HCT116 (cell line): ENCODE measurements around the gene ITGAL. TPM values are rescaled to one million over a fixed set of nuclear protein-coding genes. Genes with fewer than 3 reads are reported as not detected.
"Not testable (repeated sequence)": the region's sequence is repeated elsewhere in the genome, so short reads cannot be mapped to it uniquely, and the experiment has no call there.

ENCODE experiments used
- ATAC-seq: fragments of 200-7000 bp; cut with Tn5 transposase; 2 replicates; pipeline ENCODE4 v1.9.1; 2020; ENCODE audit warnings: mild to moderate bottlenecking, moderate library complexity
- BruUV-seq: library from RNA; stranded (reverse); fragments of 400-500 nt; replicated peaks from 2 replicates; lab custom pipeline; 2021; lab: Mats Ljungman, UMichigan
- CTCF ChIA-PET: fragments of 300-600 bp; sonication (Branson Sonifier 250); formaldehyde crosslinking; loops from one replicate; lab custom pipeline; 2021; ENCODE audit warnings: antibody characterized with exemption; lab: Charles Lee
- POLR2A ChIA-PET: fragments of 300-600, 350-600 bp; sonication (Branson Sonifier 250); formaldehyde crosslinking; loops from one replicate; lab custom pipeline; 2021; ENCODE audit warnings: antibody characterized with exemption; lab: Charles Lee
- RAD21 ChIA-PET, 2 experiments: fragments of 300-600 bp; sonication (Branson Sonifier 250); formaldehyde crosslinking; loops; one replicate each; lab custom pipeline; 2023; ENCODE audit warnings: low total read pairs in 2 of 2; ENCODE audit not compliant: uncharacterized antibody in 2 of 2, unreplicated experiment in 2 of 2, low non-redundant PET in 1 of 2; lab: Charles Lee
- DNase-seq: peaks from one replicate; pipeline ENCODE4 v3.0.0-alpha.2; 2010; ENCODE audit warnings: low read depth, low spot score
- H2AFZ ChIP-seq: fragments of 200-600 bp; shearing (Covaris generic), sonication (generic); 2 replicates; pipeline ENCODE4 v1.6.1; 2017; ENCODE audit warnings: low read depth, mixed run types, mixed read lengths, antibody characterized with exemption, low read length; ENCODE audit not compliant: poor library complexity, severe bottlenecking
- H3K27ac ChIP-seq: 2 replicates; pipeline ENCODE4 v1.5.1; 2012; ENCODE audit warnings: low read depth, low read length
- H3K27me3 ChIP-seq: fragments of 200-600 bp; sonication (generic); 2 replicates; pipeline ENCODE4 v1.6.1; 2016; ENCODE audit warnings: mixed run types, low read length, mixed read lengths; ENCODE audit not compliant: insufficient read depth
- H3K36me3 ChIP-seq, 2 experiments: fragments of 200-500 bp in 1 of 2; fragments of 200-600 bp in 1 of 2; sonication (Bioruptor generic) in 1 of 2; sonication (generic) in 1 of 2; 2 replicates each; pipeline versions ENCODE4 v1.5.1 to v1.6.1; 2014 to 2016; ENCODE audit warnings: low read length in 2 of 2, inconsistent platforms in 1 of 2, mixed read lengths in 1 of 2, mixed run types in 1 of 2; ENCODE audit not compliant: insufficient read depth in 2 of 2, control insufficient read depth in 1 of 2
- H3K4me1 ChIP-seq, 2 experiments: fragments of 200-600 bp in 1 of 2; sonication (generic) in 1 of 2; 2 replicates each; pipeline versions ENCODE4 v1.5.1 to v1.6.1; 2012 to 2017; ENCODE audit warnings: low read length in 2 of 2, inconsistent platforms in 1 of 2, mild to moderate bottlenecking in 1 of 2, mixed read lengths in 1 of 2, mixed run types in 1 of 2, moderate library complexity in 1 of 2; ENCODE audit not compliant: insufficient read depth in 2 of 2, control insufficient read depth in 1 of 2
- H3K4me2 ChIP-seq: fragments of 200-600 bp; sonication (generic); 2 replicates; pipeline ENCODE4 v1.6.1; 2017; ENCODE audit warnings: mixed run types, low read length, mixed read lengths
- H3K4me3 ChIP-seq, 2 experiments: fragments of 200-600 bp in 1 of 2; sonication (generic) in 1 of 2; replicated peaks in 1 of 2; 2 replicates each; pipeline ENCODE4 v1.5.1; 2011 to 2016; ENCODE audit warnings: low read length in 2 of 2, control low read depth in 1 of 2, low read depth in 1 of 2, mild to moderate bottlenecking in 1 of 2, mixed read lengths in 1 of 2, mixed run types in 1 of 2
- H3K79me2 ChIP-seq: fragments of 200-600 bp; sonication (generic); 2 replicates; pipeline ENCODE4 v1.6.1; 2017; ENCODE audit warnings: mild to moderate bottlenecking, mixed run types, low read length, moderate library complexity, mixed read lengths; ENCODE audit not compliant: insufficient read depth
- H3K9ac ChIP-seq: fragments of 200-600 bp; sonication (generic); 2 replicates; pipeline ENCODE4 v1.6.1; 2016; ENCODE audit warnings: low read length, mixed read lengths
- H3K9me2 ChIP-seq: fragments of 200-600 bp; sonication (generic), shearing (Covaris generic); 2 replicates; pipeline ENCODE4 v1.6.1; 2017; ENCODE audit warnings: mixed run types, mild to moderate bottlenecking, moderate library complexity; ENCODE audit not compliant: insufficient read depth
- H3K9me3 ChIP-seq, 2 experiments: fragments of 200-500 bp in 1 of 2; fragments of 200-600 bp in 1 of 2; sonication (Bioruptor generic) in 1 of 2; sonication (generic) in 1 of 2; 2 replicates each; pipeline ENCODE4 v1.6.1; 2014 to 2017; ENCODE audit warnings: low read length in 2 of 2, mixed read lengths in 2 of 2, inconsistent platforms in 1 of 2, low read depth in 1 of 2, mild to moderate bottlenecking in 1 of 2, mixed run types in 1 of 2, moderate library complexity in 1 of 2; ENCODE audit not compliant: control insufficient read depth in 1 of 2, insufficient read depth in 1 of 2
- H4K20me1 ChIP-seq: fragments of 200-600 bp; sonication (generic), shearing (Covaris generic); 2 replicates; pipeline ENCODE4 v1.6.1; 2017; ENCODE audit warnings: mixed run types, mild to moderate bottlenecking, moderate library complexity; ENCODE audit not compliant: insufficient read depth
- CBX3 ChIP-seq: IDR thresholded peaks from 2 replicates; pipeline ENCODE4 v1.6.1; 2012; ENCODE audit warnings: low read depth
- SIN3A ChIP-seq: IDR thresholded peaks from 2 replicates; pipeline ENCODE4 v1.6.1; 2012; ENCODE audit warnings: low read depth
- intact Hi-C: fragments of 100-400 bp; cut with micrococcal nuclease; formaldehyde crosslinking; loops from 2 replicates; pipeline ENCODE4 v1.10.0; 2022
- total RNA-seq: library from RNA; stranded (reverse); gene quantifications from one replicate; pipeline ENCODE4 v1.2.1, GENCODE V29; 2021; ENCODE audit not compliant: unreplicated experiment

The ITGAL gene
- total RNA-seq, 1 experiment from 2014 or later, result 1.4 TPM

DNA sequence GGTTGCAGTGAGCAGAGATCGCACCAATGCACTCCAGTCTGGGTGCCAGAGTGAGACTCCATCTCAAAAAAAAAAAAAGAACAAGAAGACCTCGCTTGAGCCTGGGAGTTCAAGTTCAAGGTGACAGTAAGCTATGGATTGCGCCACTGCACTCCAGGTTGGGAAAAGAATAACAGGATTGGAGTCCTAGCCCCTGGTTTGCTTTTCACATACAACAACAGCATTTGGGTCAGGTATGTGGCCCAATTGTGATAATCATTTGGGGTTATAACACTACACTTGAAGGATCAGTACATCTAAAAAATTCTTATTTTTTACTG, 23.5 kb upstream of the ITGAL start:
- H3K4me1 ChIP-seq, result peaks cover 5 to 20% of the 10 kb centered on the region in 2 experiments
- ChIA-PET CTCF (interaction anchor here (0.9 to 1.9 kb wide), 4 partner anchors 9 to 180 kb away, joined by 3 to 11 read pairs (median 4); partner anchors contain the start of gene ZNF747), POLR2A (interaction anchor here (1.3 kb wide), 1 partner anchor 149 kb away, joined by 3 read pairs; no protein-coding TSS in a partner anchor), RAD21 (no interaction called here)
- no peak overlapping the region for H3K4me3 ChIP-seq
- H3K27ac ChIP-seq, result no peak overlapping the region
- ATAC-seq (no peak), DNase-seq (no peak)
- BruUV-seq, result no TSS peak
- intact Hi-C loops, result loop anchor here (5.0 kb wide), 2 partner anchors 178 to 473 kb away; partner anchors contain the start of gene FBXL19
- no peak overlapping the region for H2AFZ ChIP-seq
- H3K36me3 ChIP-seq, result peaks cover 0 to 6% of the 10 kb centered on the region in 2 experiments; a peak in 1 of 4 replicates
- no peak overlapping the region for H3K4me2 ChIP-seq
- H3K9ac ChIP-seq, result no peak overlapping the region
- no peaks in the 10 kb centered on the region for H3K9me3 ChIP-seq
- TF ChIP-seq CBX3, result no peak
- no peak for TF ChIP-seq SIN3A
- TF ChIP-seq, all 23 proteins: peak for 0
- Histone ChIP-seq H3K9me2 (no peaks in the 10 kb centered on the region), H4K20me1 (no peaks in the 10 kb centered on the region), H3K27me3 (no peaks in the 10 kb centered on the region), H3K79me2 (peaks cover 11% of the 10 kb centered on the region; the same call in 1 of the 2 replicates)

- H3K36me3 ChIP-seq, ATAC-seq, H3K27ac ChIP-seq, CTCF ChIA-PET, H3K27me3 ChIP-seq, H3K4me3 ChIP-seq, H3K9me2 ChIP-seq, RAD21 ChIA-PET, H3K4me2 ChIP-seq, H4K20me1 ChIP-seq, POLR2A ChIA-PET, DNase-seq, H3K79me2 ChIP-seq, BruUV-seq, H3K9me3 ChIP-seq, intact Hi-C loops, H3K4me1 ChIP-seq, H2AFZ ChIP-seq, H3K9ac ChIP-seq: not testable (repeated sequence)
These were observed 19.6 kb upstream of the ITGAL start for GRCh38 chr16:30452709-30453580.
